ENCODE results near the gene NOS2. TPM values are rescaled to one million over a fixed set of nuclear protein-coding genes. Genes with fewer than 3 reads are reported as not detected.
"Not testable (repeated sequence)": the region's sequence is repeated elsewhere in the genome, so short reads cannot be mapped to it uniquely, and the experiment has no call there.

Gene NOS2
- total RNA-seq, 1 experiment from 2014 or later = 0.18 TPM

- DNase-seq (ENCODE audit: low read depth, low spot score) = no peak
These were observed 33.9 kb downstream of the NOS2 start for GRCh38 chr17:27766438-27766837.

GRCh38 chr17:27765353-27765752 lies 35.0 kb downstream of the NOS2 start:
- in situ Hi-C loops (cut with HindIII; ENCODE audit: low pct_unique_long_range_greater_than_20kb, low sequenced_read_pairs) = no loop called here

More at GRCh38 chr17:27766438-27766837, 33.9 kb downstream of the NOS2 start:
- in situ Hi-C loops (cut with HindIII; ENCODE audit: low pct_unique_long_range_greater_than_20kb, low sequenced_read_pairs) = no loop called here

GRCh38 chr17:27764589-27764988 lies 35.7 kb downstream of the NOS2 start:
- in situ Hi-C loops (cut with HindIII; ENCODE audit: low pct_unique_long_range_greater_than_20kb, low sequenced_read_pairs) = no loop called here
- no peak for DNase-seq (ENCODE audit: low read depth, low spot score)

More at GRCh38 chr17:27765353-27765752, 35.0 kb downstream of the NOS2 start:
- DNase-seq (ENCODE audit: low read depth, low spot score) = no peak

GRCh38 chr17:27762527-27763305 lies 37.6 kb downstream of the NOS2 start:
- in situ Hi-C loops (cut with HindIII; ENCODE audit: low pct_unique_long_range_greater_than_20kb, low sequenced_read_pairs) = no loop called here
- DNase-seq (ENCODE audit: low read depth, low spot score) = no peak

GRCh38 chr17:27760931-27761330 lies 39.4 kb downstream of the NOS2 start:
- DNase-seq (ENCODE audit: low read depth, low spot score); in situ Hi-C loops (cut with HindIII; ENCODE audit: low pct_unique_long_range_greater_than_20kb, low sequenced_read_pairs): not testable (repeated sequence)

- in situ Hi-C loops (cut with HindIII; ENCODE audit: low pct_unique_long_range_greater_than_20kb, low sequenced_read_pairs) = no loop called here
These were observed 40.1 kb downstream of the NOS2 start for GRCh38 chr17:27760069-27760885.

GRCh38 chr17:27759528-27759927 lies 40.8 kb downstream of the NOS2 start:
- no peak for DNase-seq (ENCODE audit: low read depth, low spot score)
- in situ Hi-C loops (cut with HindIII; ENCODE audit: low pct_unique_long_range_greater_than_20kb, low sequenced_read_pairs) = no loop called here

More at GRCh38 chr17:27760069-27760885, 40.1 kb downstream of the NOS2 start:
- DNase-seq (ENCODE audit: low read depth, low spot score) = peak; percentile 60

- in situ Hi-C loops (cut with HindIII; ENCODE audit: low pct_unique_long_range_greater_than_20kb, low sequenced_read_pairs) = no loop called here
- peak; percentile 71 for DNase-seq (ENCODE audit: low read depth, low spot score)
These were observed 43.6 kb downstream of the NOS2 start for GRCh38 chr17:27756467-27757371.

- in situ Hi-C loops (cut with HindIII; ENCODE audit: low pct_unique_long_range_greater_than_20kb, low sequenced_read_pairs) = no loop called here
These were observed 44.4 kb downstream of the NOS2 start for GRCh38 chr17:27755706-27756466.

GRCh38 chr17:27754549-27754948 lies 45.8 kb downstream of the NOS2 start:
- no peak for DNase-seq (ENCODE audit: low read depth, low spot score)
- in situ Hi-C loops (cut with HindIII; ENCODE audit: low pct_unique_long_range_greater_than_20kb, low sequenced_read_pairs) = no loop called here

More at GRCh38 chr17:27755706-27756466, 44.4 kb downstream of the NOS2 start:
- no peak for DNase-seq (ENCODE audit: low read depth, low spot score)

- in situ Hi-C loops (cut with HindIII; ENCODE audit: low pct_unique_long_range_greater_than_20kb, low sequenced_read_pairs) = not testable (repeated sequence)
These were observed 46.6 kb downstream of the NOS2 start for GRCh38 chr17:27753726-27754125.

GRCh38 chr17:27752831-27753619 lies 47.3 kb downstream of the NOS2 start:
- in situ Hi-C loops (cut with HindIII; ENCODE audit: low pct_unique_long_range_greater_than_20kb, low sequenced_read_pairs); DNase-seq (ENCODE audit: low read depth, low spot score): not testable (repeated sequence)

More at GRCh38 chr17:27753726-27754125, 46.6 kb downstream of the NOS2 start:
- DNase-seq (ENCODE audit: low read depth, low spot score) = not testable (repeated sequence)

- DNase-seq (ENCODE audit: low read depth, low spot score) = no peak
- in situ Hi-C loops (cut with HindIII; ENCODE audit: low pct_unique_long_range_greater_than_20kb, low sequenced_read_pairs) = no loop called here
These were observed 48.5 kb downstream of the NOS2 start for GRCh38 chr17:27751622-27752490.

GRCh38 chr17:27751166-27751565 lies 49.2 kb downstream of the NOS2 start:
- DNase-seq (ENCODE audit: low read depth, low spot score) = no peak
- in situ Hi-C loops (cut with HindIII; ENCODE audit: low pct_unique_long_range_greater_than_20kb, low sequenced_read_pairs) = no loop called here

GRCh38 chr17:27749562-27750150 lies 50.7 kb downstream of the NOS2 start:
- in situ Hi-C loops (cut with HindIII; ENCODE audit: low pct_unique_long_range_greater_than_20kb, low sequenced_read_pairs); DNase-seq (ENCODE audit: low read depth, low spot score): not testable (repeated sequence)
